WTC11 (cell line): ENCODE results near the gene MBP.

Source experiments
- CTCF ChIP-seq: fragments of 200-600 bp; IDR thresholded peaks from 2 replicates; pipeline ENCODE4 v1.8.0; 2022; ENCODE audit warnings: antibody characterized with exemption
- JUN ChIP-seq: sonication (generic); formaldehyde crosslinking; IDR thresholded peaks from 2 replicates; pipeline ENCODE4 v1.8.0; 2023; ENCODE audit warnings: mild to moderate bottlenecking, missing genetic modification reagents

- no peak for TF ChIP-seq CTCF
- TF ChIP-seq JUN (CRISPR knock-in tag), result no peak
Measured at GRCh38 chr18:77071711-77072292, 60.8 kb downstream of the MBP start.
